Vagina (tissue), 2 donors: ENCODE measurements around the gene FSTL1. TPM values are rescaled to one million over a fixed set of nuclear protein-coding genes. Genes with fewer than 3 reads are reported as not detected.

ENCODE experiments used
- DNase-seq, 2 donors: peaks; one replicate each; pipeline ENCODE4 v3.0.0-alpha.2; 2017; ENCODE audit errors: extremely low spot score in 2 of 2
- H3K27ac ChIP-seq: fragments of 200-600 bp; sonication (generic); one replicate; pipeline ENCODE4 v1.5.1; 2019
- H3K27me3 ChIP-seq: fragments of 200-600 bp; sonication (generic); one replicate; pipeline ENCODE4 v1.5.1; 2019
- H3K36me3 ChIP-seq, 2 donors: fragments of 200-600 bp; sonication (generic); one replicate each; pipeline ENCODE4 v1.5.1; 2017 to 2019
- H3K4me1 ChIP-seq: fragments of 200-600 bp; sonication (generic); one replicate; pipeline ENCODE4 v1.5.1; 2019
- H3K4me3 ChIP-seq, 2 donors: fragments of 200-600 bp; sonication (generic); 1 replicate in 1 of 2; 2 replicates in 1 of 2; pipeline ENCODE4 v1.5.1; 2016 to 2019
- H3K9me3 ChIP-seq: fragments of 200-600 bp; sonication (generic); one replicate; pipeline ENCODE4 v1.5.1; 2019
- POLR2A ChIP-seq, 2 donors: fragments of 450-650 bp; IDR thresholded peaks; one replicate each; pipeline ENCODE4 v1.6.1; 2017; ENCODE audit warnings: antibody characterized with exemption in 2 of 2, mild to moderate bottlenecking in 2 of 2, moderate library complexity in 2 of 2
- POLR2AphosphoS5 ChIP-seq, 2 donors: sonication (generic); formaldehyde crosslinking; IDR thresholded peaks; one replicate each; pipeline ENCODE4 v1.9.0; 2017; ENCODE audit warnings: antibody characterized with exemption in 2 of 2, mild to moderate bottlenecking in 2 of 2, low read depth in 1 of 2; ENCODE audit not compliant: insufficient read depth in 1 of 2
- intact Hi-C: fragments of 100-400 bp; cut with DNase I; formaldehyde crosslinking; loops from one replicate; pipeline ENCODE4 v1.15.1; 2023
- total RNA-seq: library from RNA; depleted of rRNA; stranded (reverse); fragments of >200 nt; gene quantifications from one replicate; pipeline ENCODE4 v1.2.3, GENCODE V29; 2016
- TF ChIP-seq, protein P1 (sequence below), 3 experiments: fragments of 450-650 bp in 2 of 3; fragments of 200-600 bp in 1 of 3; sonication (generic) in 1 of 3; IDR thresholded peaks; one replicate each; pipeline ENCODE4 v1.5.1; 2017 to 2019; ENCODE audit warnings: antibody characterized with exemption in 3 of 3, mild to moderate bottlenecking in 2 of 3, moderate library complexity in 2 of 3

FSTL1 gene
- total RNA-seq, 1 donor from 2014 or later = 387 TPM

DNA sequence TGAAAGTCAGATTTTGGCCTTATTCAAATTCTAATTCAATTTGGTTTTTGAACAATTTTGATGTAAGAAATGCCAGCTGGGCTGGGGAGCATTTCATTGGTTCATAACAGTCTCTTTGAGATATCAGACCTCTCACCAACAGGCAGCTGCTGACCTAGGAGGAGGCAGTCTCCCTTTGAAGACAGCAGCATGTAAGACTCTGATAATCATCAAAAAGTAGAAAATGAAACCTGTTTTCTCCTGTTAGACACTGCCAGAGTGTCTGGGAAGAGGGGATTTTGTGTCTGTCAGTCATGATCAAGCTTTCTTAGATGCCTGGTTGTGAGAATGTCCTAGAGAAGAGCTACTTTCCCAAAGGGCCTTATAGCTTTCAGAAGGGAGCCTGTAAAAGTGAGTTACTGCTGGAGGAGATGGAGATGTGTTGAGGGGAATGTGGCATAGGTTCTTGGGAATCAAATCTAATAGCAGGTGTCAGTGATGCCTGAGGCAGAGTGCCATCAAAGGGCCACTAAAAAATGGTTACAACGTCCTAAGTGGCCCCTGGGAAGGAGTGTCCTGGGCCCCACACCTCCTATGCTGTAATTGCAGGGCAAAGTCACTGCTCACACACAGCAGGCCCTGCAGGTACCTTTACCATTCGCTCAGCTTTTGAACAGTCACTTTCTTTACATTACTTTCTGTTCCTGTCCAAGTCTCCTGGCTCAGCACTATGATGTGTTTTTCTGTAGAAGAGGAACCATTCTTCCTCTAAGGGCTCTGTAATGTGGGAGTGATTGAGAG, 43.1 kb downstream of the FSTL1 start:
- intact Hi-C loops = no loop called here
- Histone ChIP-seq H3K4me1 (no peaks in the 10 kb centered on the region), H3K4me3 (no peak overlapping the region), H3K27me3 (no peaks in the 10 kb centered on the region), H3K27ac (no peak overlapping the region), H3K9me3 (no peaks in the 10 kb centered on the region), H3K36me3 (peaks cover 10 to 79% of the 10 kb centered on the region in 2 donors)
- no peak for DNase-seq
- TF ChIP-seq, protein P1, sequence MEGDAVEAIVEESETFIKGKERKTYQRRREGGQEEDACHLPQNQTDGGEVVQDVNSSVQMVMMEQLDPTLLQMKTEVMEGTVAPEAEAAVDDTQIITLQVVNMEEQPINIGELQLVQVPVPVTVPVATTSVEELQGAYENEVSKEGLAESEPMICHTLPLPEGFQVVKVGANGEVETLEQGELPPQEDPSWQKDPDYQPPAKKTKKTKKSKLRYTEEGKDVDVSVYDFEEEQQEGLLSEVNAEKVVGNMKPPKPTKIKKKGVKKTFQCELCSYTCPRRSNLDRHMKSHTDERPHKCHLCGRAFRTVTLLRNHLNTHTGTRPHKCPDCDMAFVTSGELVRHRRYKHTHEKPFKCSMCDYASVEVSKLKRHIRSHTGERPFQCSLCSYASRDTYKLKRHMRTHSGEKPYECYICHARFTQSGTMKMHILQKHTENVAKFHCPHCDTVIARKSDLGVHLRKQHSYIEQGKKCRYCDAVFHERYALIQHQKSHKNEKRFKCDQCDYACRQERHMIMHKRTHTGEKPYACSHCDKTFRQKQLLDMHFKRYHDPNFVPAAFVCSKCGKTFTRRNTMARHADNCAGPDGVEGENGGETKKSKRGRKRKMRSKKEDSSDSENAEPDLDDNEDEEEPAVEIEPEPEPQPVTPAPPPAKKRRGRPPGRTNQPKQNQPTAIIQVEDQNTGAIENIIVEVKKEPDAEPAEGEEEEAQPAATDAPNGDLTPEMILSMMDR (IDR thresholded peaks at IDR 0.05) = no peak
- no peak for TF ChIP-seq POLR2AphosphoS5 (IDR thresholded peaks at IDR 0.05; ENCODE audit: insufficient read depth in 1 of 2, low read depth in 1 of 2)
- TF ChIP-seq POLR2A (IDR thresholded peaks at IDR 0.05) = no peak

DNA sequence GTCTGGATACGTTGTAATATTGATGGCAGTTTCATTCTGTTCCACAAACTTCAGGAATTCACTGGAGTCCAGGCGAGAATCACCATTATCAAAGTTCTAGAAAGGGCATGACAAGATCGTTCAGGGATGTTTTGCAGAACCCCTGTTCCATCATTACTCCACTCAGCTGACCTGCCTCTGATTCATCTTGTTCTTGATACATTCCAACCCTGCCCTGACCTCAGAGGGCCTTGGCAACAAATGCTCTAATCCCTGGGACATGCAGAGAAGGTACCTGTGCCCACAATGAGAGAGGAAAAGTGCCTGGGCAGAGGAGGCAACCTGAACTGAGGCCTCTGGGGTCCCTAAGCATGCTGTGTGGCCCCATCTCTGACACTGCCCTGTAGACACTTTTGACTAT, 45.9 kb downstream of the FSTL1 start:
- intact Hi-C loops = no loop called here
- no peaks in the 10 kb centered on the region for H3K4me1 ChIP-seq
- H3K36me3 ChIP-seq = peaks cover 10 to 84% of the 10 kb centered on the region in 2 donors
- H3K4me3 ChIP-seq = no peak overlapping the region
- TF ChIP-seq POLR2A (IDR thresholded peaks at IDR 0.05) (no peak), POLR2AphosphoS5 (IDR thresholded peaks at IDR 0.05; ENCODE audit: insufficient read depth in 1 of 2, low read depth in 1 of 2) (no peak)
- TF ChIP-seq, protein P1 (IDR thresholded peaks at IDR 0.05) = no peak
- DNase-seq = no peak
- no peaks in the 10 kb centered on the region for H3K27me3 ChIP-seq
- H3K27ac ChIP-seq = no peak overlapping the region
- no peaks in the 10 kb centered on the region for H3K9me3 ChIP-seq

DNA sequence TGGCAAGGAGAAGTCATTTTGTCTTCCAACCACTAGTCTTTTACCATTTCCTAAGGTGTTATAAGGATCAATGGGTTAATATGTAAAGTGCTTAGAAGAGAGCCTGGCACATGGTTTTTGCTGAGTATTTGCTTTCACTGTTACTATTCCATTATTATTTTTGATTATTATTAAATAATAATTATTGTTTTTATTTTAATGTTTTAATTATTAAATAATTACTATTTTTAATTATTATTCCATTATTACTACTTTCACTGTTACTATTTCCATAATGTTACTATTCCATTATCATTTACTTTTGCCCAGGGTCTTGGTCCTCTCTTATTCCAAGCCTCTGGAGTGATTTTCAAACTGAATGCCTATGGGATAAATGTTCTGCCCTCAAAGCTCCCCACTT, 48.5 kb downstream of the FSTL1 start:
- H3K9me3 ChIP-seq = no peaks in the 10 kb centered on the region
- no peak for TF ChIP-seq POLR2AphosphoS5 (IDR thresholded peaks at IDR 0.05; ENCODE audit: insufficient read depth in 1 of 2, low read depth in 1 of 2)
- TF ChIP-seq POLR2A (IDR thresholded peaks at IDR 0.05) = no peak
- peaks cover 0 to 84% of the 10 kb centered on the region in 2 donors for H3K36me3 ChIP-seq
- H3K4me1 ChIP-seq = no peaks in the 10 kb centered on the region
- no peak overlapping the region for H3K4me3 ChIP-seq
- no peaks in the 10 kb centered on the region for H3K27me3 ChIP-seq
- no peak overlapping the region for H3K27ac ChIP-seq
- intact Hi-C loops = no loop called here
- no peak for DNase-seq

DNA sequence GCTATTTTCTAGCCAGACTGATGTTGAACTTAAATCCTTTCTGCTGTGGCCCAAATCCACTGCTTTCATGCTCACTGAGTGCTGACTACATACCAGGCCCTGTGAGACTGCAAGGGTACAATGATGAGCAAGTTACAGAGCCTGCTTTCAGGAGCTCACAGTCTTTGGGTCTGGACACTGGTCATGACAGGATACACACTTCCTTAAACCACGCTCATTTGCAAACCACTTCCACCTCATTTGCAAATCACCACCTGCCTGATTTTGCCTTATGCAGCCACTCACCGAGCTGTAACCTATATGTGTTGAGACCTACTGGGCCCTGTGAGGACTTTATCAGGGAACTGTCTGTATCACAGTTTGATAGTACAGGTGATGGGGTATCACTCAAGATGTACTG, 51.4 kb downstream of the FSTL1 start:
- Histone ChIP-seq H3K27ac (no peak overlapping the region), H3K9me3 (no peaks in the 10 kb centered on the region), H3K4me1 (no peaks in the 10 kb centered on the region), H3K27me3 (no peaks in the 10 kb centered on the region), H3K4me3 (no peak overlapping the region), H3K36me3 (peaks cover 0 to 91% of the 10 kb centered on the region in 2 donors)
- TF ChIP-seq, protein P1 (IDR thresholded peaks at IDR 0.05) = no peak
- TF ChIP-seq POLR2AphosphoS5 (IDR thresholded peaks at IDR 0.05; ENCODE audit: insufficient read depth in 1 of 2, low read depth in 1 of 2) = no peak
- TF ChIP-seq POLR2A (IDR thresholded peaks at IDR 0.05) = no peak
- intact Hi-C loops = no loop called here
- DNase-seq = no peak

DNA sequence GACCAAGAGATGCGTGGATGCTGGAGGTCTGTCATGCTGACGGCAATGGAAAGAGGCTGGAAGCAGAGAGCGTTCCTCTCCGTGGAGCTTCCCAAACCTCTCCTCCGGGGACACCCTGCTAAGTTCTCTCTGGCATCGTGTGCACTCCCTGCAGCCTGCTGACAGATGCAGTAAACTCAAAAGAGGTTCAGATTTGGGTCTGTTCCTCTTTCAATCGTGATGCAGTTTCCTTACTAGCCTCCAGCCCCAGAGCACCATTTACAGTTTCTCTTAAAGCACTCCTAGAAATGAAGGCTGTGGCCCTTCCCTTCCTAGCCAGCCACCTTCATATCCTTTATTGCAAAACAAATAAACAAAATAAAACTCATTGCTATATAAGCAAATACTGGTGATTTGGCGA, 54.3 kb downstream of the FSTL1 start:
- TF ChIP-seq, protein P1 (IDR thresholded peaks at IDR 0.05) = no peak
- no peak for TF ChIP-seq POLR2A (IDR thresholded peaks at IDR 0.05)
- no peak for TF ChIP-seq POLR2AphosphoS5 (IDR thresholded peaks at IDR 0.05; ENCODE audit: insufficient read depth in 1 of 2, low read depth in 1 of 2)
- H3K4me3 ChIP-seq = no peak overlapping the region
- H3K4me1 ChIP-seq = no peaks in the 10 kb centered on the region
- no peak overlapping the region for H3K27ac ChIP-seq
- intact Hi-C loops = no loop called here
- no peaks in the 10 kb centered on the region for H3K9me3 ChIP-seq
- peaks cover 0 to 70% of the 10 kb centered on the region in 2 donors for H3K36me3 ChIP-seq
- DNase-seq = no peak
- H3K27me3 ChIP-seq = no peaks in the 10 kb centered on the region
